Stimulated activated CD8-positive, alpha-beta memory T cell treated with anti-CD3 and anti-CD28 coated beads, Interleukin-7, amount 100 ng/mL, for 4 hours (primary cell): Measurements from ENCODE around the gene EXOC6B.

Experiments used
- DNase-seq, 2 donors: peaks; one replicate each; pipeline ENCODE4 v3.0.0-alpha.2; 2020; ENCODE audit warnings: low read depth in 2 of 2

Gene EXOC6B

DNA sequence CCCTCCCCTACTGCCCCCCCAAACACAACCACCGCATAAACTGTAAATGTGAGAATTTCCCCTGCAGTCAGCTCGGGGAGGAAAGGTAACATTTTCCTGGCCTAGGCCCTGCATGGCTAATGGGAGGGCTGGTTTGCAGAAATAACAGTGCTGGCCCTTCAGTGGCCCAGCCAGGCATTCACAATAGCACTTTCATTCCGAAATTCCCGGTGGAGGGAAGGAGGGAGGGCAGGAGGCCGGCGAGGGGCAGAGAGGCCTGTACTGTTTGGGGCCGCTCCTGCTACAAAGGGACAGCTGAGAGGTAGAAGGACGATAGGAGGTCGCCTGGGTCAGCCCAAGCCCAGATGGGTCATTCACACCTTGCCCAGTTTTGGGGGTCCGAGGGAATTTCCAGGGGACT is 689.5 kb downstream of the EXOC6B start:
- DNase-seq, result no peak

GRCh38 chr2:72135921-72136320 is 689.9 kb downstream of the EXOC6B start:
- no peak for DNase-seq

GRCh38 chr2:72134997-72135800 is 690.6 kb downstream of the EXOC6B start:
- no peak for DNase-seq

GRCh38 chr2:72134408-72134996 is 691.3 kb downstream of the EXOC6B start:
- no peak for DNase-seq

GRCh38 chr2:72133721-72134407 is 692.0 kb downstream of the EXOC6B start:
- no peak for DNase-seq

GRCh38 chr2:72132981-72133720 is 692.7 kb downstream of the EXOC6B start:
- no peak for DNase-seq

- DNase-seq, result no peak
Observed at GRCh38 chr2:72131916-72132841, 693.7 kb downstream of the EXOC6B start.

GRCh38 chr2:72131371-72131891 is 694.4 kb downstream of the EXOC6B start:
- no peak for DNase-seq

DNA sequence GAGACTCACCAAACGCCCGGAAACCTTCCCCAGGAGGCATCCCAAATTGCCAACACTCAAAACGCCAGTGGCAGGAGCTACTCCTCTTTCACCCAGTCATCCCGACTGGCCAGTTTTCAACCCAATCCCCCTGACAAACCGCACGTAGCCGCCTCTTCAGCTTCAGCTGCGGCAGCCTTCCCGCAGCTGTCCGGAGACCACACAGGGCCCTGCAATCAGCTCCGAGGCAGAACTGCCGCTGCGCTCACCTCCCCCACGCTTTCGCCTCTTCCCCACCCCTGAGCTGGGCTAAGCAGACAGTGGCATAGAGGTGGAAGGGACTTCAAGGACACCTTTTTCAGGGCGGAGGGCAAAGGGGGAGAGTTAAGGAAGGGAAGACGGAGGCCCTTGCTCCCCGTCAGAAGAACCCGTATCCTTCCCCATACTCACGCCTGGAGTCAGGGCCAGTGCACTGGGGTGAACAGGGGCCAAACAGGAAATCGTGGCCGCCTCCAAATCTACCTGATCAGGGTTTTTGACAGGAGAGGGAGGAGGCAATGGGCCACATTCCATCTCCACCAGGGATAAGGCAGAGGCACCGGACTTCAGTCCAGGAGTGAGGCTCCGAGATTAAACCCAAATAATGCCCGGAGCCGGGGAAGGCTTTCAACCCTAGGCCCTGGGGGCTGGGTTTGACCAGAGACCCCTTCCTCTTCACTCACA is 695.0 kb downstream of the EXOC6B start:
- no peak for DNase-seq

DNA sequence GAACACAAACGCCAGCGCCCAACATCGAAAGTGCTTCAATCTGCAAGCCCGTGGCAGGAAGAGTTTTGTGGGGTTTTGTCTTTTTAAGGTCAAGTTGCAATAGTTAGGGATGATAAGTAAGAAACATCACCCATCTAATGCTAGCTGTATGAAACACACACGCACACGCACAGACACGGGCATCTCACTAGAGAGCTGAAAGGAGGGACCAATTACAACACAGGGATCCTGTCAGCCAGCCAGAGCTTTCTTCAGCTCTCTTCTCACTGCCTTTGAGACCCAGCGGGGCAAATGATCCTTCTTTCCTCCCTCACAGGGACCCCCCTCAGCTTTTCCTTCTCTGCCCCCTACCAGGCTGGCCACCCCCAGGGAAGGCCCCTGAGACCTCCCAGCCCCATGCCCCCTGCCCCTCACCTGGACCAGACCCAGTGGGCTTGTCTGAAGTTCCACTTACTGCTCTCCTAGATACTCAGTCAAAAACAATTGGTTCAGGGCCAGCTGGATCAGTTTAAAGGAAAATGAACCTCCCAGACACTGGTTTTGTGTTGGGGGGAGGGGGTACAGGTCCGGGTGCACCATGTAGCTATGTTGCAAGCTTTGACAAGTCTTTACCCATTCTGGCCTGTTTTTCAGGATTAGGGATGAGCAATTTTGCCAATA is 696.0 kb downstream of the EXOC6B start:
- no peak for DNase-seq

DNA sequence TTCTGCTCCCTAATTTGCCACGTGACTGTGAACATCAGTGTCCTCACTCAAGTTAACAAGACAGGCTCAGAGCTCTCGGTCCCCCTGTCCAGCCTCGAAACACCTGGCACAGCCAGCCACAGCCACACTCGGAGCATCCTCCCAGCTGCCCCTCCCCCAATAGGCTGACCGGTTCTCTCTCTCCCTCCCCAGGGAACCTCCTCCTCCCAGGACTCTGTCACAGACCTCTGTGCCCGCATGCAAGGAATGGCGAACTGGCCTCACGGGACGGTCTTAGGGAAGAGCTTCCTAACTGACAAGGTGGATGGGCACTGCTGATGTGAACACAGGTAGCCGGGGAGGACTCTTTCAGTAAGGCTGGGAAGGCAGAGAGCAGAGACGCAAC is 697.0 kb downstream of the EXOC6B start:
- DNase-seq, result no peak

GRCh38 chr2:72128059-72128842 is 697.6 kb downstream of the EXOC6B start:
- DNase-seq, result no peak

DNA sequence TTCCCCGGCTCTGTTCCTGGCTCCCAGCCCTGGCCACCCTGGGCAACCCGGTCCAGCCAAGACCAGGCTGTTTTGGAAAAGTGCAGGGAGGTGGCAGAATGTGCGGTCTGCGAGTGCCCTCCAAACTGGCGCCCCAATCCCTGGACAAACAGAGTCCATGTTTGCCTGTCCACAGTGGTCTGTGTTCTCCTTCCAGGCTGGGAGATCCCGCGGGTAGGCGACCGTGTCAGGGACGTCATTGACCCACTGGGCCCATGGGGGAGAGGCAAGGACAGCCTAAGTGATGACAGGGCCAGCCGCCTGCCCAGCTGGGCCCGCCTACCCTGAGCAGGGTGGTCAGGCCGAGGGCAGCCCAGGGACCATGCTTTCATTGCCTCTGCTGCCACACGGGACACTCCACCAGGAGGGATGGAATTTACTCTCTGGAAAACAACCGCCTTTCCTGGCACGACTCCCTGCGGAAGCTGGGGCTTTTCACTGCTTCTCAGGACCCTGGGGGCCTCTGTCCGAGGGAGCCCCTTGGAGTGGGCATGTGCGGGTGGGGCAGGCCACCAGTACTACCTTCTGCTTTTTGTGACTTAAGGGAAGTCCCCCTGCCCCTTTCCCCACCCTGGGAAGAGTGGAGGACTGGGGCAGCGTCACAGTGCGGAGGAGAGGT is 698.3 kb downstream of the EXOC6B start:
- DNase-seq, result no peak

DNA sequence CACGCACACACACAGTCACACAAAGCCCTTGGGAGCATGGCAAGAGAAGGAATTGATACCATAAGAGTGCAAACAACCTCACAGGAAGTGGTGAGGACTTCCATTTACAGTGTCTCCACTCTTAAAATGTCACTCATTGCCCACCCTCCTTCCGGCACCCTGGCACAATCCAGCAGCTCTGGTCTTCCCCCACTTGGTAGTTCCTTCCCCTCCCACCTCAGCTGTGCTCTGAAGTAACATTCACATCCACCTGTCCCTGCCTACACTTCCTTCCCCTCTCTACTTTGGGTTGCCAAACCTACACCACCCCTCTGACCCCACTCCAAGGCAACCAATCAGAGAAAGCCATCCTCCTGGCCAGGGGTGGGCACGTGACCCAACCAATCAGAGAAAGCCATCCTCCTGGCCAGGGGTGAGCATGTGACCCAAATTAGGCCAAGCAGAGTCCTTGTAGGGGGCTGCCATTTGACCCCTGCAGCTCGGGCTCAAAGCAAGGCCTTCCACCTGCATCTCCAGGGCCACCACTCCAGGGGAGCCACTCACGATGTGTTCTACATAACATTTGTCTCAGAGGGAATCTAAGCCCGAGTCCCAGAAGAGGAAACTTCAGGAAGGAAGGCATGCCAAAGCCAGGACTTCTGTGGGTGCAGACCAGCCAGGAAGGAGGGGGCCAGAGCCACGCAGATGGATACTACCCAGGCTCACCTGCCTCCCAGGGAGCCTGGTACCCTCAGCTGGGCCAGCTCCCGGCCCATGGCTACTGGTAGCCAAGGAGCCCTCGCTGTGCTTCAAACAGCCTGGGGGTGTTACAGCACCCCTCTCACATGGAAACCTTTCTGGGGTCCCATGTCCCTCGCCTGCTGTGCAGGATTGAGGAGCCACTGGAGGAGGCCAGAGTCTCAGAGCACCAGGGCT is 699.4 kb downstream of the EXOC6B start:
- no peak for DNase-seq
